Prostate gland (tissue), 2 donors: ENCODE results near the gene SEPTIN2. TPM values are rescaled to one million over a fixed set of nuclear protein-coding genes. Genes with fewer than 3 reads are reported as not detected.

Experiments used
- DNase-seq: peaks from one replicate; pipeline ENCODE4 v3.0.0-alpha.2; 2019; ENCODE audit warnings: low spot score
- H3K27ac ChIP-seq, 2 donors: fragments of 200-600 bp; sonication (generic); 2 replicates each; pipeline ENCODE4 v1.5.1; 2017 to 2019
- H3K27me3 ChIP-seq: fragments of 200-600 bp; sonication (generic); replicated peaks from 2 replicates; pipeline ENCODE4 v1.5.1; 2019; ENCODE audit not compliant: insufficient read depth
- H3K36me3 ChIP-seq, 2 donors: fragments of 200-600 bp; sonication (generic); 1 replicate in 1 of 2; 2 replicates in 1 of 2; pipeline versions ENCODE4 v1.5.1 to v1.8.1; 2017 to 2019
- H3K4me1 ChIP-seq: fragments of 200-600 bp; sonication (generic); replicated peaks from 2 replicates; pipeline ENCODE4 v1.5.1; 2019
- H3K4me3 ChIP-seq, 2 donors: fragments of 200-600 bp; sonication (generic); 2 replicates each; pipeline ENCODE4 v1.5.1; 2017 to 2019
- H3K9me3 ChIP-seq: fragments of 200-600 bp; sonication (generic); 2 replicates; pipeline ENCODE4 v1.5.1; 2017
- POLR2A ChIP-seq: fragments of 450-650 bp; IDR thresholded peaks from one replicate; pipeline ENCODE4 v1.6.1; 2016; ENCODE audit warnings: antibody characterized with exemption, mild to moderate bottlenecking
- POLR2AphosphoS5 ChIP-seq: sonication (generic); formaldehyde crosslinking; IDR thresholded peaks from one replicate; pipeline ENCODE4 v1.6.1; 2017; ENCODE audit warnings: antibody characterized with exemption
- WGBS: methylation state at CpG from one replicate; pipeline ENCODE4 v1.1.5; 2018; 5-methylcytosine and 5-hydroxymethylcytosine counted together
- intact Hi-C: fragments of 100-400 bp; cut with DNase I; formaldehyde crosslinking; loops from one replicate; pipeline ENCODE4 v1.14.2; 2022
- total RNA-seq, 2 donors: library from RNA; depleted of rRNA; stranded (reverse); fragments of >200 nt; gene quantifications; one replicate each; pipeline ENCODE4 v1.1.0, GENCODE V29; 2016
- TF ChIP-seq, protein P1 (sequence below), 4 experiments: fragments of 200-600 bp in 2 of 4; fragments of 450-650 bp in 2 of 4; sonication (generic) in 2 of 4; IDR thresholded peaks; 1 replicate in 3 of 4; 2 replicates in 1 of 4; pipeline ENCODE4 v1.5.1; 2016 to 2019; ENCODE audit warnings: antibody characterized with exemption in 4 of 4, mild to moderate bottlenecking in 2 of 4, moderate library complexity in 2 of 4

SEPTIN2 gene
- total RNA-seq, 2 donors from 2014 or later: 202 to 284 TPM

DNA sequence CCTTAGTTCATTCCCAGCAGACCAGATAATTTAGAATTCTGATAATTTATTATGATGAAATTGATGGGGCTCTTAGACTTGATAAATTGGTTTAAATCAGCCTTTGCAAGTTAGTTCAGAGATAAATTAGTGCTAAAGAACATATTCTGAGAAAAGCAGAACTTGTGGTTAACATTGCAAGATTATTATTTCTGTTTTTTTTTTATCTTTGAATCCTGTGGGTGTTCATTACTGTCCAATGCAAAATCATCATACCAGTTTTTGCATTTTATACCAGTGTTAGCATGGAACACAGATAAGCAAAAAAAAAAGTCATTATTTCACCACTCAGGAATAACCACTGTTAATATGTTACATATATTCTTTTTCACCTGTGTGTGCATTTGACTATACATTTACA, 9.1 kb downstream of the SEPTIN2 start:
- Histone ChIP-seq H3K27ac (no peak overlapping the region), H3K9me3 (no peaks in the 10 kb centered on the region), H3K4me1 (peaks cover 8% of the 10 kb centered on the region), H3K36me3 (no peaks in the 10 kb centered on the region), H3K4me3 (no peak overlapping the region), H3K27me3 (no peaks in the 10 kb centered on the region)
- DNase-seq: no peak
- intact Hi-C loops: no loop called here
- TF ChIP-seq POLR2AphosphoS5 (no peak), POLR2A (no peak)
- TF ChIP-seq, protein P1, sequence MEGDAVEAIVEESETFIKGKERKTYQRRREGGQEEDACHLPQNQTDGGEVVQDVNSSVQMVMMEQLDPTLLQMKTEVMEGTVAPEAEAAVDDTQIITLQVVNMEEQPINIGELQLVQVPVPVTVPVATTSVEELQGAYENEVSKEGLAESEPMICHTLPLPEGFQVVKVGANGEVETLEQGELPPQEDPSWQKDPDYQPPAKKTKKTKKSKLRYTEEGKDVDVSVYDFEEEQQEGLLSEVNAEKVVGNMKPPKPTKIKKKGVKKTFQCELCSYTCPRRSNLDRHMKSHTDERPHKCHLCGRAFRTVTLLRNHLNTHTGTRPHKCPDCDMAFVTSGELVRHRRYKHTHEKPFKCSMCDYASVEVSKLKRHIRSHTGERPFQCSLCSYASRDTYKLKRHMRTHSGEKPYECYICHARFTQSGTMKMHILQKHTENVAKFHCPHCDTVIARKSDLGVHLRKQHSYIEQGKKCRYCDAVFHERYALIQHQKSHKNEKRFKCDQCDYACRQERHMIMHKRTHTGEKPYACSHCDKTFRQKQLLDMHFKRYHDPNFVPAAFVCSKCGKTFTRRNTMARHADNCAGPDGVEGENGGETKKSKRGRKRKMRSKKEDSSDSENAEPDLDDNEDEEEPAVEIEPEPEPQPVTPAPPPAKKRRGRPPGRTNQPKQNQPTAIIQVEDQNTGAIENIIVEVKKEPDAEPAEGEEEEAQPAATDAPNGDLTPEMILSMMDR (IDR thresholded peaks at IDR 0.05): no peak

DNA sequence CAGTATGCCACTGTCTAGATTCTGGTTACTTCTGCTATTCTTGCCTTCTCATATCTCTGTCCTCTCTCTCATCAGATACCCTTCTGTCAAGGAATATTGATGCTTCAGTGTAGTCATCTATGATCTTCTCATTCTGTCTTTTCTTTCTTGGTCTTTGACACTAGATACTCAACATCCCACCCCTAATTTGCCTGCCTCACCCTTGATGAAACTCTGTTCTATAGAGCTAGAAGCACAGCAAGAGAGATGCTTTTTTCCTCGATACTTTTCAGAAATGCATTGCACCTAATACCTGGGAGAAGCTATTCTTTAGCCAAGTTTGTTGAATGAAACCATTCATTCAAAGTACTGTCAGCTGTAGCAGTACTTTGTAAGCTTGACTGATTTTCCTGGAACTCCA, 9.5 kb downstream of the SEPTIN2 start:
- no peaks in the 10 kb centered on the region for H3K9me3 ChIP-seq
- H3K36me3 ChIP-seq: no peaks in the 10 kb centered on the region
- H3K27ac ChIP-seq: no peak overlapping the region
- WGBS: 95% methylated on average over 1 of the region's 1 CpG
- no peak overlapping the region for H3K4me3 ChIP-seq
- intact Hi-C loops: no loop called here
- H3K27me3 ChIP-seq: no peaks in the 10 kb centered on the region
- no peak for TF ChIP-seq POLR2A
- TF ChIP-seq POLR2AphosphoS5: no peak
- TF ChIP-seq, protein P1 (IDR thresholded peaks at IDR 0.05): no peak
- H3K4me1 ChIP-seq: peaks cover 8% of the 10 kb centered on the region
- no peak for DNase-seq

DNA sequence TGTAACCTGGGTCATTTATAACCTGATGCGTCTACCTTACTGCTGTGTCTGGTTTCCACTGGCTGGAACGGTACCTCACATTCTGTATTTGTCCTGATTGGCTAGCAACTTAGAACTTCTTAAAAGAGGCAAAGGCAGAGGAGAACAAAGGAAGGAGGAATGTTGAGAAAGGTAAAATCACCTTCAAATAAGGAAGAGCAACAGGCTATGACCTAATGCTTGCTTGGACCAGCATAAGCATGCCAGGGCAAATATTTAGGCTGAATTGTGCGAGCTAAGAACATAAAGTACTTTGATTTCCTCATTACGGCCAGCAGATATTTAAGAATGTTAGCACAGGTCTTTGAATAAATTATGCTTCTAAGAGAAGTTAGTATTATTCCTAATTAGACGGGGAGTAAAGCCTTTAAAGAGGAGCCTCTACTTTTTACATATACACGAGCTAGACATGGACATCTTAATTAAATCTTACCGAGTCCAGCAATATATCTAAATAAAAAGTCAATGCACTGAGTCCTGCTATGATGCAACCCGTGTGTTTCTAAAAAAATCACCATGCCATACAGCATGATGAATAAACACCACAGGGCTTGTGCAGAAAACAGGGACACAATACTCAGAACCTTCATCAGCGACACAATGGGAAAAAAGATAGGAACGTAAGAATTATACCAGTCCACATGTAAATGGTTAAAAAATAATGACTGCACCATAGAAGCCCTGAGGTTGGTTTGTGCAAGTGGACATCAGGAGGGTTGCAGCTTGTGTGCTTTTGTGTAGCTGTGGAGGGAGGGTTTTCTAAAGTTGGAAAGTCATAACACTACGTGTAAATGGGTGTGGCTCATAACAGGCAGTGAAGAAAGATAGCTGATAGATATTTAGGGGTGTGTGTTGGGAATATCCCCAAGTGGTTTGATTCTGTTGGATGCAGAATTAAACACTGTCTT, 14.2 kb downstream of the SEPTIN2 start:
- Histone ChIP-seq H3K36me3 (no peaks in the 10 kb centered on the region), H3K9me3 (no peaks in the 10 kb centered on the region), H3K27ac (peak overlapping the region; percentile 59 to 66), H3K4me1 (no peaks in the 10 kb centered on the region), H3K4me3 (no peak overlapping the region), H3K27me3 (no peaks in the 10 kb centered on the region)
- no peak for TF ChIP-seq POLR2A
- TF ChIP-seq, protein P1 (IDR thresholded peaks at IDR 0.05): no peak
- peak; percentile 66 for TF ChIP-seq POLR2AphosphoS5
- intact Hi-C loops: no loop called here
- WGBS: 56% methylated on average over 11 of the region's 11 CpGs
- DNase-seq: peak; percentile 28

DNA sequence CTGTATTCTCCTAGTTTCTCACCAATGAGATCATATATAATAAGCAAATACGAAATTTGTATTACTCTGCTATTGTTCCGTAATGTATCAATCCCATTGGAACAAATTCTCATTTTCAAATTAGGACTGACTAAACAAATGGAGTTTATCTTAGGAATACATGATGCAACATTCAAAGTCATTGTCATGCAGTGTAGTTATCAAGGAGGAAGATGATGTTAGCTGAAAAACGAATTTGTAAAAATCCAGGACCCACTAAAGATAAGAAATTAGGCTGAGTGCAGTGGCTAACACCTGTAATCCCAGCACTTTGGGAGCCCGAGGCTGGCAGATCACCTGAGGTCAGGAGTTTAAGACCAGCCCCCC, 14.9 kb downstream of the SEPTIN2 start:
- H3K4me1 ChIP-seq: no peaks in the 10 kb centered on the region
- H3K4me3 ChIP-seq: no peak overlapping the region
- WGBS: 89% methylated on average over 4 of the region's 4 CpGs
- no peaks in the 10 kb centered on the region for H3K36me3 ChIP-seq
- intact Hi-C loops: no loop called here
- no peaks in the 10 kb centered on the region for H3K27me3 ChIP-seq
- DNase-seq: no peak
- no peak for TF ChIP-seq POLR2AphosphoS5
- TF ChIP-seq POLR2A: no peak
- TF ChIP-seq, protein P1 (IDR thresholded peaks at IDR 0.05): no peak
- no peaks in the 10 kb centered on the region for H3K9me3 ChIP-seq
- H3K27ac ChIP-seq: no peak overlapping the region

DNA sequence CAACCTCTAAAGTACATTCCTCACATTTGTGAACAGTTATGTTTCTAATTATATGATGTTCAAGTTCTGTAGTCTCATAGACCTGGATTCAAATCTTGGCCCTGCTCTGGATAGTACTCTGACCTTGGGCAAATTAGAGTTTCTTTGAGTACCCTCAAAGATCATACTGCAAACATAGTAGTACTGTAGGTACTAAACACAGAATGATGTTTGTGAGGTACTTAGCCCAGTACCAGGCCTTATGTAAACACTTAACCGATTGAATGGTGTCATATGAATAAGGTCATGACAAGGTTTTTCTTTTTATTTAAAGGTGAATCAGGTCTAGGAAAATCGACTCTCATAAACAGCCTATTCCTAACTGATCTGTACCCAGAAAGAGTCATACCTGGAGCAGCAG, 19.1 kb downstream of the SEPTIN2 start:
- TF ChIP-seq POLR2AphosphoS5 (no peak), POLR2A (no peak)
- TF ChIP-seq, protein P1 (IDR thresholded peaks at IDR 0.05): no peak
- DNase-seq: no peak
- Histone ChIP-seq H3K4me1 (no peaks in the 10 kb centered on the region), H3K27me3 (no peaks in the 10 kb centered on the region), H3K4me3 (no peak overlapping the region), H3K27ac (no peak overlapping the region), H3K36me3 (peaks cover 0 to 14% of the 10 kb centered on the region in 2 donors), H3K9me3 (no peaks in the 10 kb centered on the region)
- intact Hi-C loops: no loop called here
- WGBS: 68% methylated on average over 2 of the region's 2 CpGs
